ENCODE data around the gene C17orf113.
"Not testable (repeated sequence)": the region's sequence is repeated elsewhere in the genome, so short reads cannot be mapped to it uniquely, and the experiment has no call there.

C17orf113 gene

GRCh38 chr17:42016411-42016831 is 34.0 kb downstream of the C17orf113 start:
- no peak for DNase-seq

- DNase-seq: not testable (repeated sequence)
Observed at GRCh38 chr17:42013740-42014139, 36.7 kb downstream of the C17orf113 start.

- DNase-seq: not testable (repeated sequence)
Observed at GRCh38 chr17:42012363-42012762, 38.0 kb downstream of the C17orf113 start.

GRCh38 chr17:42010898-42011516 is 39.4 kb downstream of the C17orf113 start:
- no peak for DNase-seq

GRCh38 chr17:42010266-42010680 is 40.1 kb downstream of the C17orf113 start:
- not testable (repeated sequence) for DNase-seq

GRCh38 chr17:42009170-42009569 is 41.2 kb downstream of the C17orf113 start:
- no peak for DNase-seq

GRCh38 chr17:42005166-42005565 is 45.2 kb downstream of the C17orf113 start:
- no peak for DNase-seq

GRCh38 chr17:42002792-42003301 is 47.6 kb downstream of the C17orf113 start:
- no peak for DNase-seq

GRCh38 chr17:42002175-42002791 is 48.1 kb downstream of the C17orf113 start:
- DNase-seq: no peak

- DNase-seq: no peak
Observed at GRCh38 chr17:42001729-42002128, 48.7 kb downstream of the C17orf113 start.

- DNase-seq: no peak
Observed at GRCh38 chr17:42000413-42001133, 49.8 kb downstream of the C17orf113 start.

GRCh38 chr17:41998497-41998896 is 51.9 kb downstream of the C17orf113 start:
- no peak for DNase-seq

GRCh38 chr17:41996855-41997164 is 53.6 kb downstream of the C17orf113 start:
- no peak for DNase-seq

GRCh38 chr17:41992576-41992975 is 57.8 kb downstream of the C17orf113 start:
- DNase-seq: no peak

GRCh38 chr17:41989702-41990419 is 60.5 kb downstream of the C17orf113 start:
- no peak for DNase-seq

- DNase-seq: no peak
Observed at GRCh38 chr17:41988418-41988817, 62.0 kb downstream of the C17orf113 start.

Measured in activated CD4-positive, alpha-beta T cell treated with anti-CD3 and anti-CD28 coated beads, Interleukin-2, amount 50 U/mL, for 4 hours (primary cell).